ENCODE results near the gene RABAC1. TPM values are rescaled to one million over a fixed set of nuclear protein-coding genes. Genes with fewer than 3 reads are reported as not detected.

The RABAC1 gene
- total RNA-seq, 1 donor from 2014 or later = 130 TPM

DNA sequence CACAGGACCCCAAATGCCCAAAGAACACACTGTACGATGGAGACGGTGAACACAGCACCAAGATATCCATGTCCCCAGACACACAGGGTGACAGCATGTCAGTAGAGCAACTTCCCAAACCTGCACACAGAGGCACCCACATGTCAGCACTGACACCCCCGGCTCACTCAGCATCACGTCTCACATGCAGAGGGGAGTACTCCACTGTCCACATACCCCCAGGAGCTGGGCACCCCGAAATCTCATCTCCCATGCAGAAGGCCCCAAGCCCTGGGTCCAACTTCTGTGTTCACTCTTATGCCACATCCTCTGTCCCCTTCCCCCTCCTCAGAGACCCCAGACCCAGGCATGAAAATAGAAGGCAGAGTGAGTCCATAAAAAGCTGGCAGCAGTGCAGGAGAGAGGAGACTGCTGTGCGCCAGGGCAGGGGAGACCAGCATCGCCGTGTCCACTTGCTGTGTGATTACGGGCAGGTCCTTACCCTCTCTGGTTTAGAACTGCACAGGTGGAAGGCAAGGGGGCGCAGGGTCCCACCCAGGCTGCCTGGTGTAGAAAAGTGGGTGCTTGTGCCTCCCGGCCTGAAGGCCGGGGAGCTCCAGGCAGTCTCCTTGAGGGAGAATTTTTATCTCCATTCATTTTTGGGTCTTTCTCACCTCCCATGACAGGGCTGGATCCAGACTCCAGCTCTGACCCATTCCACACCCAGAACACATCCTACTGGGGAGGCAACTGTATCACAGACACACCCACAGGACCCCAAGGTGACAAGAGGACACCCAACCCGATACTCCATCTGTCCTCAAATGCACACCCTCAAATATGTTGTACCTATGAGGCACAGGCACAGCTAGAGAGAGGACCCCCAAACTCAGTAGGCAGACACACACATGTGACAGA lies 47.9 kb downstream of the RABAC1 start:
- H3K4me3 ChIP-seq (ENCODE audit: low read depth, low read length) = no peak overlapping the region
- peaks cover 57% of the 10 kb centered on the region for H3K27me3 ChIP-seq (ENCODE audit: control insufficient read depth, insufficient read depth, low read length)
- no peak for DNase-seq (ENCODE audit: low read depth)

DNA sequence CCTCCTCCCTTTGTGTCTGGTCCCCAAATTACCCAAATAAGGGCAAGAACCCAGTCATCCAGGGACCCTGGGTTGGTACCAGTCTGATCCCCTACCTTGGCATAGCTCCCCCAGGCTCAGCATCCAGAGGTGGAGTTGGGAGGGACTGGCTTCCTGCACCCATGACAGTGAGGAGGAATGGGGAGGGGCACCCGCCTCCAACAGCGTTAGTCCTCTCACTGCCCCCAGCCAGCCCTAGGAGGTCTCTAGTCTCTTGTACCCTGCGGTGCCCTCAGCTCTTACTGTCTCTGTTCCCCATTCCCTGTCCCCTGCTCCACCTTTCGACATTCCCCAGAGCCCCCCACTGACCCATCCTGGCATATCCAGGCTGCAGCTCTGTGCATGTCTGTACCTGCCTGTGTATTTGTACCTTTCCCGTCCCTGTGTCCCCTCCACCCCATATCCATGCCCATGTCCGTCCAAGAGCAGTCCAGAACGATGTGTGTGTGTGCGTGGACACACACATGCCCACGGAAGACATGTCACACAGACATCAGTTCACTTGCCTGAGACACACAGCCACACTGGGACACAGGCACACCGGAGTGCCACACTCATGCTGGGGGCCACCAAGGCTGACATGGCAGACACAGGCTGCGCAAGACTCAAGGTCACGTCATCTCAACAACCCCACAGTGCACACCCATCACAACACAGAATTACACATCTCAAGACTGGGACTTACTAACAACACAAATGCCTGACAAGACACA lies 48.7 kb downstream of the RABAC1 start:
- Histone ChIP-seq H3K27me3 (ENCODE audit: control insufficient read depth, insufficient read depth, low read length) (peaks cover 50% of the 10 kb centered on the region), H3K36me3 (ENCODE audit: control insufficient read depth, insufficient read depth, low read length) (no peaks in the 10 kb centered on the region), H3K4me3 (ENCODE audit: low read depth, low read length) (no peak overlapping the region)
- DNase-seq (ENCODE audit: low read depth) = no peak
- TF ChIP-seq, protein P1, sequence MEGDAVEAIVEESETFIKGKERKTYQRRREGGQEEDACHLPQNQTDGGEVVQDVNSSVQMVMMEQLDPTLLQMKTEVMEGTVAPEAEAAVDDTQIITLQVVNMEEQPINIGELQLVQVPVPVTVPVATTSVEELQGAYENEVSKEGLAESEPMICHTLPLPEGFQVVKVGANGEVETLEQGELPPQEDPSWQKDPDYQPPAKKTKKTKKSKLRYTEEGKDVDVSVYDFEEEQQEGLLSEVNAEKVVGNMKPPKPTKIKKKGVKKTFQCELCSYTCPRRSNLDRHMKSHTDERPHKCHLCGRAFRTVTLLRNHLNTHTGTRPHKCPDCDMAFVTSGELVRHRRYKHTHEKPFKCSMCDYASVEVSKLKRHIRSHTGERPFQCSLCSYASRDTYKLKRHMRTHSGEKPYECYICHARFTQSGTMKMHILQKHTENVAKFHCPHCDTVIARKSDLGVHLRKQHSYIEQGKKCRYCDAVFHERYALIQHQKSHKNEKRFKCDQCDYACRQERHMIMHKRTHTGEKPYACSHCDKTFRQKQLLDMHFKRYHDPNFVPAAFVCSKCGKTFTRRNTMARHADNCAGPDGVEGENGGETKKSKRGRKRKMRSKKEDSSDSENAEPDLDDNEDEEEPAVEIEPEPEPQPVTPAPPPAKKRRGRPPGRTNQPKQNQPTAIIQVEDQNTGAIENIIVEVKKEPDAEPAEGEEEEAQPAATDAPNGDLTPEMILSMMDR (IDR thresholded peaks at IDR 0.05; ENCODE audit: insufficient read depth, low read length, poor library complexity, severe bottlenecking) = no peak

More for the DNA sequence above, 47.9 kb downstream of the RABAC1 start:
- H3K36me3 ChIP-seq (ENCODE audit: control insufficient read depth, insufficient read depth, low read length) = no peaks in the 10 kb centered on the region
- TF ChIP-seq, protein P1 (IDR thresholded peaks at IDR 0.05; ENCODE audit: insufficient read depth, low read length, poor library complexity, severe bottlenecking) = no peak

DNA sequence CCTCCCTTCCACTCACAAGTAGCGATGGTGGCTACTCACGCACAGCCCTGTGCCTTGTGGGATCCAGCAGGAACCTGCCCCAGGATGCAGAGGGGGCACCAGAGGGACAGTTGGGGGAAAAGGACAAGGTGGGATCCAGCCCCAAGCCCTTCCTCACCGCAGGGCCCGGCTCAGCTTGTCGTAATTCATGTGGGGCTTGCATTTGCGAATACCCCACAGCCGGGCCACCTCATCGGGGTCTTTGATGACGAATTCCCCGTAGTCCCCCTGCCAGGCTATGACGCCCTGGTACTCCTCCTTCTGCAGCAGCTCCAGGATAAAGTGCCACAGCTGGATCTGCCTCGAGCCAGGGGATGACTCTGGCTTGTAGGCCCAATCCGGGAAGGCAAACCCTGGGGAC lies 49.4 kb downstream of the RABAC1 start:
- Histone ChIP-seq H3K27me3 (ENCODE audit: control insufficient read depth, insufficient read depth, low read length) (peaks cover 45% of the 10 kb centered on the region), H3K36me3 (ENCODE audit: control insufficient read depth, insufficient read depth, low read length) (no peaks in the 10 kb centered on the region), H3K4me3 (ENCODE audit: low read depth, low read length) (no peak overlapping the region)
- TF ChIP-seq, protein P1 (IDR thresholded peaks at IDR 0.05; ENCODE audit: insufficient read depth, low read length, poor library complexity, severe bottlenecking) = no peak
- no peak for DNase-seq (ENCODE audit: low read depth)

DNA sequence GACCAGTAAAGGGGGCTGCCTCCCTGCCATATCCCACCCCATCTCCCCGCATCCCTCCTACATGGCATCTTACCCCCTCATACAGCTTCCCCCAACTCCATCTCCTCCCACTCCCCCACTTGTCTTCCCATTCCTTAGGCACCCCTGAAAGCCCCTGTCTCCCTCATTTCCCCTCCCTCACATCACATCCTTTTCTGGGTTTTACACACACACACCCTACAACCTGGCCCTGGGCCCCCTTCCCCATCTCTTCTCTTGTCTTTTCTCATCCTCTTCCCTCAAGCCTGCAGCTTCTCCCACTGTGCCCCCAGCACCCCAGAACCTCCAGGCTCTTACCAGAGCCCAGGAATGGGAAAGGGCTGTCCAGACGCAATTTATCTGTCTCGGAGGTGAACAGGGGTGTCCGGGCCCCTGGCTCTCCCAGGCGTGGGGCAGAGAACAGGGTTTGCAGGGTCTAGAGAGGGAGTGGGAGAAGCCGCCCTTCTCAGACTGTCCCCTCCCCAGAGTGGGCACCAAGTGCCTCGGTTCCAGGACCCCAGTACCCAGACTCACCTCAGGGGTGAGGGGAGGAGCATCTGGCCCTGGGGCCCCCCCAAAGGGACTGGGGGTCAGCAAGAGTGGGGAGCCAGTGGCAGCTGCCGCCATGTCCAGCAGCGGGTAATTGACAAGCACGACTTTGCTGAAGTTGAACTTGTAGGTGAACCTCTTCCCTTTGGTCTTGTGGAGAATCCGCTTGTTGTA lies 50.2 kb downstream of the RABAC1 start:
- TF ChIP-seq, protein P1 (IDR thresholded peaks at IDR 0.05; ENCODE audit: insufficient read depth, low read length, poor library complexity, severe bottlenecking) = no peak
- no peak for DNase-seq (ENCODE audit: low read depth)
- H3K4me3 ChIP-seq (ENCODE audit: low read depth, low read length) = no peak overlapping the region
- H3K27me3 ChIP-seq (ENCODE audit: control insufficient read depth, insufficient read depth, low read length) = peaks cover 40% of the 10 kb centered on the region
- no peaks in the 10 kb centered on the region for H3K36me3 ChIP-seq (ENCODE audit: control insufficient read depth, insufficient read depth, low read length)

DNA sequence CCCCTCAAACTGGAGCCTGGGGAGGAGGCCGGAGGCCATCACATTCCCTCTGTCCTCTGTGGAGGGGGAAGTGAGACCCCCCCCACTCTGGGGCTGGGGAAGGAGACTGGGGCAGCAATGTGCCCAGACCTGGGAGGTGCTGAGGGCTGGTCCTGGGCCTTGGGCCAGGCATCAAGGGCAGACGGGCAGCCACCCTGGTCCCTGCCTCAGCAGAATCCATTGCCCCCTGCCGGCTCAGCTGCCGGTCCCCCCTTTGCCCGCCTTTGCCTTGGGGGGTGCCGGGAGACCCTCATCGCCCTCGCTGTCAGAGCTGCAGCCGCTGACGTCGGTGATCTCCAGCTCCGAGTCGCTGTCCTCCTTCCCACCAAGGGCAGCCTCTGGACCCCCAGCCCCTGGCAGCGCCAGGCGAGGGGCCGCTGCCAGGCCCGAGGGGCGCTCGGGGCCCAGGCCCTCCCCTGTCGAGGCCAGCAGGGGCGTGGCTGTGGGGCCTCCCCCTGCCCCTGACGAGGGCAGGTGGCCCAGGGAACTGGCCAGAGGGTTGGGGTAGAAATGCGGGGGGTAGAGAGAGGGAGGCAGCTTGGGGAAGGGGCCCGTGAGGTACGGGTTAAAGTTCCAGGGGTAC lies 51.0 kb downstream of the RABAC1 start:
- H3K36me3 ChIP-seq (ENCODE audit: control insufficient read depth, insufficient read depth, low read length) = no peaks in the 10 kb centered on the region

More for the DNA sequence above, 51.0 kb downstream of the RABAC1 start:
- Histone ChIP-seq H3K4me3 (ENCODE audit: low read depth, low read length) (no peak overlapping the region), H3K27me3 (ENCODE audit: control insufficient read depth, insufficient read depth, low read length) (peaks cover 32% of the 10 kb centered on the region)
- TF ChIP-seq, protein P1 (IDR thresholded peaks at IDR 0.05; ENCODE audit: insufficient read depth, low read length, poor library complexity, severe bottlenecking) = no peak
- no peak for DNase-seq (ENCODE audit: low read depth)

Data from kidney epithelial cell (primary cell).